SK-N-SH treated with all-trans-retinoic acid at 6 μM for 48 hours (cell line): ENCODE measurements around the gene IGFN1.
A peak's percentile ranks its signal among the peaks of the same experiment; 100 is the strongest.

Experiments
- ATAC-seq: fragments of 200-7000 bp; cut with Tn5 transposase; 3 replicates; pipeline ENCODE4 v1.9.1; 2020; ENCODE audit warnings: mild to moderate bottlenecking, moderate library complexity
- BACH2 ChIP-seq: fragments of 250-450 bp; sonication (Bioruptor Pico); IDR thresholded peaks from 2 replicates; pipeline ENCODE4 v1.9.0; 2021; ENCODE audit warnings: mild to moderate bottlenecking, borderline replicate concordance
- CREB5 ChIP-seq: fragments of 250-450 bp; sonication (Bioruptor Pico); IDR thresholded peaks from 2 replicates; pipeline ENCODE4 v1.5.1; 2020; ENCODE audit warnings: low read depth, mild to moderate bottlenecking, moderate library complexity
- CSDC2 ChIP-seq: fragments of 250-450 bp; sonication (Bioruptor Pico); IDR thresholded peaks from 2 replicates; pipeline ENCODE4 v1.5.0; 2020; ENCODE audit warnings: mild to moderate bottlenecking, moderate library complexity
- CSRNP3 ChIP-seq: fragments of 250-450 bp; sonication (Bioruptor Pico); IDR thresholded peaks from 2 replicates; pipeline ENCODE4 v1.5.1; 2021; ENCODE audit warnings: mild to moderate bottlenecking, moderate library complexity
- ESRRG ChIP-seq: fragments of 250-450 bp; sonication (Bioruptor Pico); IDR thresholded peaks from 2 replicates; pipeline ENCODE4 v1.6.1; 2021; ENCODE audit warnings: mild to moderate bottlenecking
- GLIS3 ChIP-seq: fragments of 250-450 bp; sonication (Bioruptor Pico); IDR thresholded peaks from 2 replicates; pipeline ENCODE4 v1.5.0; 2020; ENCODE audit warnings: mild to moderate bottlenecking, moderate library complexity
- ISL1 ChIP-seq: fragments of 250-450 bp; sonication (Bioruptor Pico); IDR thresholded peaks from 2 replicates; pipeline ENCODE4 v2.1.2; 2022; ENCODE audit warnings: mild to moderate bottlenecking, moderate library complexity
- OSR1 ChIP-seq: fragments of 250-450 bp; sonication (Bioruptor Pico); IDR thresholded peaks from 2 replicates; pipeline ENCODE4 v1.8.0; 2022; ENCODE audit warnings: moderate library complexity, mild to moderate bottlenecking, inconsistent platforms
- PPARA ChIP-seq: fragments of 250-450 bp; sonication (Bioruptor Pico); IDR thresholded peaks from 2 replicates; pipeline ENCODE4 v1.5.0; 2020; ENCODE audit warnings: mild to moderate bottlenecking, borderline replicate concordance
- RARB ChIP-seq: fragments of 250-450 bp; sonication (Bioruptor Pico); IDR thresholded peaks from 2 replicates; pipeline ENCODE4 v1.8.0; 2021; ENCODE audit warnings: mild to moderate bottlenecking, moderate library complexity
- SNAI2 ChIP-seq: fragments of 250-450 bp; sonication (Bioruptor Pico); IDR thresholded peaks from 2 replicates; pipeline ENCODE4 v1.5.0; 2020; ENCODE audit warnings: mild to moderate bottlenecking, moderate library complexity
- TCF4 ChIP-seq: fragments of 250-450 bp; sonication (Bioruptor Pico); IDR thresholded peaks from 2 replicates; pipeline ENCODE4 v1.8.0; 2021; ENCODE audit warnings: mild to moderate bottlenecking, moderate library complexity, borderline replicate concordance
- ZC3H10 ChIP-seq: fragments of 250-450 bp; sonication (Bioruptor Pico); IDR thresholded peaks from 2 replicates; pipeline ENCODE4 v1.5.1; 2021; ENCODE audit warnings: mild to moderate bottlenecking, moderate library complexity
- ZFP30 ChIP-seq: fragments of 450-650 bp; formaldehyde crosslinking; IDR thresholded peaks from 2 replicates; pipeline ENCODE4 v1.5.0; 2022; ENCODE audit warnings: mild to moderate bottlenecking, moderate library complexity
- ZNF565 ChIP-seq: fragments of 450-650 bp; formaldehyde crosslinking; conservative IDR thresholded peaks from 2 replicates; pipeline ENCODE4 v1.5.0; 2020; ENCODE audit warnings: low read depth, mild to moderate bottlenecking, moderate library complexity
- ZNF70 ChIP-seq: fragments of 450-650 bp; formaldehyde crosslinking; IDR thresholded peaks from 2 replicates; pipeline ENCODE4 v1.5.0; 2020; ENCODE audit warnings: mild to moderate bottlenecking, moderate library complexity
- ZNF8 ChIP-seq: fragments of 450-650 bp; formaldehyde crosslinking; IDR thresholded peaks from 2 replicates; pipeline ENCODE4 v1.5.0; 2020; ENCODE audit warnings: mild to moderate bottlenecking, moderate library complexity
- TF ChIP-seq, protein P1 (sequence below): fragments of 250-450 bp; sonication (Bioruptor Pico); IDR thresholded peaks from 2 replicates; pipeline ENCODE4 v1.5.0; 2020; ENCODE audit warnings: mild to moderate bottlenecking, moderate library complexity
- TF ChIP-seq, protein P2 (sequence below): fragments of 250-450 bp; sonication (Bioruptor Pico); IDR thresholded peaks from 2 replicates; pipeline ENCODE4 v1.8.0; 2020; ENCODE audit warnings: mild to moderate bottlenecking, moderate library complexity, borderline replicate concordance

Gene IGFN1

DNA sequence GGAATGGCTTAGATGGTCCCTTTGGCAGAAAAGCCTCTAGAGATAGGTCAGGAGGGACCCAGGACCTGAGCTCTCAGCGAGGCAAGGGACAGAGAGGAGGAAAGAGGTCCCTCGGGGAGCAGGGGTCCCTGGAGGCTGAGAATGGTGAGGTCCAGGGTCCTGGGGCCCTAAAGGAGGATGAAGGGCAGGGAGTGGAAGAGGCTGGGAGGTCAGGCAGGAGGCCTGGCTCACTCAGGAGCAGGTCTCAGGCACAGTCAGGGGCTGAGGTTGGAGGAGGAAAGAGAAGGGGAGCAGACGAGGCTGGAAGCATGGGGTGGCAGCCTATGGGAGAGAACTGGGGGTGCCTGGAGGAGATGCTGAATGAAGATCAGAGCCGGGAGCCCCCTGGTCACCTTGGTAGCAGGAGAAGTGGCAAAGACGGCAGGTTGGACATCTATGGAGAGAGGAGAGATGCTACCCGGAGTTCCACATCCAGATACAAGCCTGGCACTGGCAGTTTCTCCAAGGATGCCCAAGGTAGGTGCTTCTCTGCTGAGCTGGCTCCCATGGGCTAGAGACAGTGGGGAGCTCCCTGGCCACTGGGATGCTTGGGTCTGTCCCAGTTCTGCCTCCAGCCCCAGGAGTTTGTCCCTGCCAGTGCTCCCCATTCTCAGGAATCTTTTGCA lies 22.6 kb downstream of the IGFN1 start (continued):
- TF ChIP-seq, protein P1, sequence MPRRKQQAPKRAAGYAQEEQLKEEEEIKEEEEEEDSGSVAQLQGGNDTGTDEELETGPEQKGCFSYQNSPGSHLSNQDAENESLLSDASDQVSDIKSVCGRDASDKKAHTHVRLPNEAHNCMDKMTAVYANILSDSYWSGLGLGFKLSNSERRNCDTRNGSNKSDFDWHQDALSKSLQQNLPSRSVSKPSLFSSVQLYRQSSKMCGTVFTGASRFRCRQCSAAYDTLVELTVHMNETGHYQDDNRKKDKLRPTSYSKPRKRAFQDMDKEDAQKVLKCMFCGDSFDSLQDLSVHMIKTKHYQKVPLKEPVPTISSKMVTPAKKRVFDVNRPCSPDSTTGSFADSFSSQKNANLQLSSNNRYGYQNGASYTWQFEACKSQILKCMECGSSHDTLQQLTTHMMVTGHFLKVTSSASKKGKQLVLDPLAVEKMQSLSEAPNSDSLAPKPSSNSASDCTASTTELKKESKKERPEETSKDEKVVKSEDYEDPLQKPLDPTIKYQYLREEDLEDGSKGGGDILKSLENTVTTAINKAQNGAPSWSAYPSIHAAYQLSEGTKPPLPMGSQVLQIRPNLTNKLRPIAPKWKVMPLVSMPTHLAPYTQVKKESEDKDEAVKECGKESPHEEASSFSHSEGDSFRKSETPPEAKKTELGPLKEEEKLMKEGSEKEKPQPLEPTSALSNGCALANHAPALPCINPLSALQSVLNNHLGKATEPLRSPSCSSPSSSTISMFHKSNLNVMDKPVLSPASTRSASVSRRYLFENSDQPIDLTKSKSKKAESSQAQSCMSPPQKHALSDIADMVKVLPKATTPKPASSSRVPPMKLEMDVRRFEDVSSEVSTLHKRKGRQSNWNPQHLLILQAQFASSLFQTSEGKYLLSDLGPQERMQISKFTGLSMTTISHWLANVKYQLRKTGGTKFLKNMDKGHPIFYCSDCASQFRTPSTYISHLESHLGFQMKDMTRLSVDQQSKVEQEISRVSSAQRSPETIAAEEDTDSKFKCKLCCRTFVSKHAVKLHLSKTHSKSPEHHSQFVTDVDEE (CRISPR knock-in tag), result no peak
- no peak for TF ChIP-seq ZC3H10

DNA sequence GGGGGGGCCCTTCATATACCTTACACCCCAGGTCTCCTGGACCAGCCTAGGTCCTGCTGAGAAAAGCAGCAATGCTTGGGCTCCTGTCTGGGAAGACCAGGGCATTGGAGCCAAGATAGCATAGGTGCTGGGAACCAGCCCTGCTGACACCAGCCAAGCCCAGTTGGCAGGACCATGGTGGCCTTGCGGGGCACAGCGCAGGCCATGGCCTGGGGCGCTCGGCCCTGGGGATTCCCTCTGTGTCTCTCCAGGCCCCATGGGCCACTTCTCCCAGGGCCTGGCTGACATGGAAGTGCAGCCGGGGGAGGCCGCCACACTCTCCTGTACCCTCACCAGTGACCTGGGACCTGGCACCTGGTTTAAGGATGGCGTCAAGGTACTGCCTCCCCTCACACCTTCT lies 23.3 kb downstream of the IGFN1 start:
- no peak for ATAC-seq
- no peak for TF ChIP-seq ESRRG (CRISPR knock-in tag)
- no peak for TF ChIP-seq ZFP30 (CRISPR knock-in tag)
- TF ChIP-seq ZNF70 (CRISPR knock-in tag), result no peak
- TF ChIP-seq RARB (CRISPR knock-in tag), result no peak
- no peak for TF ChIP-seq ZC3H10
- TF ChIP-seq BACH2 (CRISPR knock-in tag), result no peak
- TF ChIP-seq CSRNP3 (CRISPR knock-in tag), result no peak
- TF ChIP-seq, protein P1 (CRISPR knock-in tag), result no peak
- TF ChIP-seq CREB5 (CRISPR knock-in tag), result no peak
- no peak for TF ChIP-seq OSR1 (CRISPR knock-in tag)
- TF ChIP-seq TCF4 (CRISPR knock-in tag), result no peak
- no peak for TF ChIP-seq ZNF565 (CRISPR knock-in tag)
- no peak for TF ChIP-seq SNAI2
- no peak for TF ChIP-seq CSDC2 (CRISPR knock-in tag)
- TF ChIP-seq, protein P2, sequence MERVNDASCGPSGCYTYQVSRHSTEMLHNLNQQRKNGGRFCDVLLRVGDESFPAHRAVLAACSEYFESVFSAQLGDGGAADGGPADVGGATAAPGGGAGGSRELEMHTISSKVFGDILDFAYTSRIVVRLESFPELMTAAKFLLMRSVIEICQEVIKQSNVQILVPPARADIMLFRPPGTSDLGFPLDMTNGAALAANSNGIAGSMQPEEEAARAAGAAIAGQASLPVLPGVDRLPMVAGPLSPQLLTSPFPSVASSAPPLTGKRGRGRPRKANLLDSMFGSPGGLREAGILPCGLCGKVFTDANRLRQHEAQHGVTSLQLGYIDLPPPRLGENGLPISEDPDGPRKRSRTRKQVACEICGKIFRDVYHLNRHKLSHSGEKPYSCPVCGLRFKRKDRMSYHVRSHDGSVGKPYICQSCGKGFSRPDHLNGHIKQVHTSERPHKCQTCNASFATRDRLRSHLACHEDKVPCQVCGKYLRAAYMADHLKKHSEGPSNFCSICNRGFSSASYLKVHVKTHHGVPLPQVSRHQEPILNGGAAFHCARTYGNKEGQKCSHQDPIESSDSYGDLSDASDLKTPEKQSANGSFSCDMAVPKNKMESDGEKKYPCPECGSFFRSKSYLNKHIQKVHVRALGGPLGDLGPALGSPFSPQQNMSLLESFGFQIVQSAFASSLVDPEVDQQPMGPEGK (CRISPR knock-in tag), result no peak
- no peak for TF ChIP-seq GLIS3 (CRISPR knock-in tag)
- TF ChIP-seq ZNF8 (CRISPR knock-in tag), result no peak
- no peak for TF ChIP-seq PPARA

GRCh38 chr1:201214461-201214860 lies 23.8 kb downstream of the IGFN1 start:
- no peak for TF ChIP-seq ZNF70 (CRISPR knock-in tag)
- TF ChIP-seq BACH2 (CRISPR knock-in tag), result no peak
- peak; percentile 39 for ATAC-seq

- no peak for ATAC-seq
Measured at GRCh38 chr1:201214886-201215285, 24.3 kb downstream of the IGFN1 start.

More at GRCh38 chr1:201214886-201215285, 24.3 kb downstream of the IGFN1 start:
- TF ChIP-seq CSDC2 (CRISPR knock-in tag), result no peak
- TF ChIP-seq ZNF8 (CRISPR knock-in tag), result no peak
- TF ChIP-seq, protein P1 (CRISPR knock-in tag), result no peak
- TF ChIP-seq ISL1, result no peak
- no peak for TF ChIP-seq OSR1 (CRISPR knock-in tag)
- TF ChIP-seq GLIS3 (CRISPR knock-in tag), result no peak
- TF ChIP-seq ZNF70 (CRISPR knock-in tag), result no peak
